ENCODE measurements around the gene ARID1A.

The ARID1A gene

DNA sequence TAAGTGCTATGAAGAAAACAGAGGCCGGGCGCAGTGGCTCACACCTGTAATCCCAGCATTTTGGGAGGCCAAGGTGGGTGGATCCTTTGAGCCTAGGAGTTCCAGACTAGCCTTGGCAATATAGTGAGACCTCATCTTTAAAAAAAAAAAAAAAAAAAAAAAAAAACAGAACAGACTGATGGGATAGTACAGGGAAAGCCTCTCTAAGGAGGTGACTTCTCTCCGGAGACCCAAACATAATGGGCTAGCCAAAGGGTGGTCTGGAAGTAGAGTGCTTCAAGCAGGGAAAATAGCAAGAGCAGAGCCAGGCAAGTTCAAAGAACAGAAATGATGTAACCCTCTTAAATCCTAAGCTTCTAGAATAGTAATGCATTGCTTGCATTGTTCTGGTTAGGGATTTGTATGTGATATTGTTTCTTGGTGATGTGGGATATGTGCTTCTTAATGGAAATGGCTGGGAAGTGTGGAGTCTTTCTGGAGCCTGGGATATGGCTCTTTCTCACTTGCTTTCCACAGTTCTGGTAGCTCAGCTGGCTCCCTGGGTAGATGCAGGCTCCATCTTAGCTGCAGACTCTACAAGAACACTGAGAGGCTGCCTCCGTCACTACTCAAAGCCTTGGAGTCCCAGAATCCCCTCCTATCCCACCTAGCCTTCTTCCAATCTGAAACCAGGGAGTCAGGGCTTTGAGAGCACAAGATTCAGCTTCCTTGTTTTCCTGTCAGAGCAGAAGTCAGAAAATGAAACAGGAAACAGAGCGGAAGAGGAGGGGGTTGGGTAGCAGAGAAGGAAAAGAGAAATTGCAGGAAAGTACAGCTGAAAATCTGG is 90.0 kb downstream of the ARID1A start:
- TF ChIP-seq EGR1 (IDR thresholded peaks at IDR 0.05) (no peak), FOXM1 (IDR thresholded peaks at IDR 0.05; ENCODE audit: borderline replicate concordance, low read depth) (no peak), TCF12 (IDR thresholded peaks at IDR 0.05; ENCODE audit: low read depth) (no peak), RAD21 (IDR thresholded peaks at IDR 0.05; ENCODE audit: low read depth) (no peak), YY1 (IDR thresholded peaks at IDR 0.05; ENCODE audit: low read depth) (no peak), TEAD4 (IDR thresholded peaks at IDR 0.05) (no peak), CEBPB (IDR thresholded peaks at IDR 0.05) (no peak), NFIC (IDR thresholded peaks at IDR 0.05) (no peak), CREB1 (IDR thresholded peaks at IDR 0.05; ENCODE audit: low read depth) (no peak), ZBTB7A (IDR thresholded peaks at IDR 0.05; ENCODE audit: low read depth) (no peak), EP300 (IDR thresholded peaks at IDR 0.05; ENCODE audit: borderline replicate concordance) (no peak), TAF1 (IDR thresholded peaks at IDR 0.05; ENCODE audit: low read depth) (no peak)
- TF ChIP-seq, protein P1, sequence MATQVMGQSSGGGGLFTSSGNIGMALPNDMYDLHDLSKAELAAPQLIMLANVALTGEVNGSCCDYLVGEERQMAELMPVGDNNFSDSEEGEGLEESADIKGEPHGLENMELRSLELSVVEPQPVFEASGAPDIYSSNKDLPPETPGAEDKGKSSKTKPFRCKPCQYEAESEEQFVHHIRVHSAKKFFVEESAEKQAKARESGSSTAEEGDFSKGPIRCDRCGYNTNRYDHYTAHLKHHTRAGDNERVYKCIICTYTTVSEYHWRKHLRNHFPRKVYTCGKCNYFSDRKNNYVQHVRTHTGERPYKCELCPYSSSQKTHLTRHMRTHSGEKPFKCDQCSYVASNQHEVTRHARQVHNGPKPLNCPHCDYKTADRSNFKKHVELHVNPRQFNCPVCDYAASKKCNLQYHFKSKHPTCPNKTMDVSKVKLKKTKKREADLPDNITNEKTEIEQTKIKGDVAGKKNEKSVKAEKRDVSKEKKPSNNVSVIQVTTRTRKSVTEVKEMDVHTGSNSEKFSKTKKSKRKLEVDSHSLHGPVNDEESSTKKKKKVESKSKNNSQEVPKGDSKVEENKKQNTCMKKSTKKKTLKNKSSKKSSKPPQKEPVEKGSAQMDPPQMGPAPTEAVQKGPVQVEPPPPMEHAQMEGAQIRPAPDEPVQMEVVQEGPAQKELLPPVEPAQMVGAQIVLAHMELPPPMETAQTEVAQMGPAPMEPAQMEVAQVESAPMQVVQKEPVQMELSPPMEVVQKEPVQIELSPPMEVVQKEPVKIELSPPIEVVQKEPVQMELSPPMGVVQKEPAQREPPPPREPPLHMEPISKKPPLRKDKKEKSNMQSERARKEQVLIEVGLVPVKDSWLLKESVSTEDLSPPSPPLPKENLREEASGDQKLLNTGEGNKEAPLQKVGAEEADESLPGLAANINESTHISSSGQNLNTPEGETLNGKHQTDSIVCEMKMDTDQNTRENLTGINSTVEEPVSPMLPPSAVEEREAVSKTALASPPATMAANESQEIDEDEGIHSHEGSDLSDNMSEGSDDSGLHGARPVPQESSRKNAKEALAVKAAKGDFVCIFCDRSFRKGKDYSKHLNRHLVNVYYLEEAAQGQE (IDR thresholded peaks at IDR 0.05; ENCODE audit: low read depth): no peak
- TF ChIP-seq, protein P2, sequence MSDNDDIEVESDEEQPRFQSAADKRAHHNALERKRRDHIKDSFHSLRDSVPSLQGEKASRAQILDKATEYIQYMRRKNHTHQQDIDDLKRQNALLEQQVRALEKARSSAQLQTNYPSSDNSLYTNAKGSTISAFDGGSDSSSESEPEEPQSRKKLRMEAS (IDR thresholded peaks at IDR 0.05): no peak
- TF ChIP-seq, protein P3, sequence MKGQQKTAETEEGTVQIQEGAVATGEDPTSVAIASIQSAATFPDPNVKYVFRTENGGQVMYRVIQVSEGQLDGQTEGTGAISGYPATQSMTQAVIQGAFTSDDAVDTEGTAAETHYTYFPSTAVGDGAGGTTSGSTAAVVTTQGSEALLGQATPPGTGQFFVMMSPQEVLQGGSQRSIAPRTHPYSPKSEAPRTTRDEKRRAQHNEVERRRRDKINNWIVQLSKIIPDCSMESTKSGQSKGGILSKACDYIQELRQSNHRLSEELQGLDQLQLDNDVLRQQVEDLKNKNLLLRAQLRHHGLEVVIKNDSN (IDR thresholded peaks at IDR 0.05): no peak

DNA sequence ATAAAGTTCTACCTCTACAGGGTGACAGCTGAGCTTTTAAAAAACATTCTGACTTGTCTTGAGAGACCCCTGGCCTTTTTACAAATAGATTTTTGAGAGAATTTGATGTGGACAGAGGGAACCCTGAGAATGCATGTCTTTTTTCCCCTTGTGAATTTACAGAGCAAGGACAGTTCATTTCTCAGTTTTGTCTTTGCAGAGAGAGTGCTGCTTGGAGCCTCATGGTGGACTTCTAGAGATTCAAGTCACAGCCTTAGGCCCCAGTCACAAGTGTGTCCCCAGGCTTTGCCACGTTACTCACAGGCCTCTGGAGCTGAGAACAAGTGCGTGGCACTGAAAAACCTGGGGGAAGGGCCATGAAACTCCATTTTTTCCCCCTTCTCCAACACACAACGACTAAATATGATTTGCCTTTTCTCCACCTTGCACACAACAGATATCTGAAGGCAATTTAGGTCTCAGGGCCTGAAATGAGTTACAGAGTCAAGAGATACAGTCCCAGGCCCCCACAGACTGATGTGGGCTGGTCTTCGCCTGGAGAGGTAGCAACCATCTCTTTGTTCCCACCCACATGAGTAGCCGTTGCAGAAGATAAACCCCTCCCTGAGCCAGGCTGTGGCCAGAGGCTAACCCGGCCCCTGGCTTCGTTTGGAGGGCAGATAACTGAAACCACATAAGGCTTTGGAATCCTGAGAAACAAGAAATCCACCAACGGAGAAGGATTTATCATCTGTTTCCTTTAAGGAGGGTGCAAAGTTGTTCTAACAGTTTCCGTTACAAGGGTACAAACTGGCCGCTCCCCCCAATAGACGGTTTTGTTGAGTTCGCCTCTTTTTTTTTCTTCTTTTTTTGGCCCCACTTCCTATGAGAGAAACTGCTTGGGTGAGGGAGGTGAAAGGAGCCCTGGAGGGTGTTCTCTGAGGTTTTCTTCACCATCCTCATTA is 90.9 kb downstream of the ARID1A start:
- TF ChIP-seq ZBTB7A (IDR thresholded peaks at IDR 0.05; ENCODE audit: low read depth) (peak; percentile 15; the same call in 1 of the 2 replicates), CREB1 (IDR thresholded peaks at IDR 0.05; ENCODE audit: low read depth) (no peak), NFIC (IDR thresholded peaks at IDR 0.05) (no peak), TEAD4 (IDR thresholded peaks at IDR 0.05) (no peak)
- TF ChIP-seq, protein P2 (IDR thresholded peaks at IDR 0.05): no peak

- no peak for TF ChIP-seq TCF12 (IDR thresholded peaks at IDR 0.05; ENCODE audit: low read depth)
- no peak for TF ChIP-seq RAD21 (IDR thresholded peaks at IDR 0.05; ENCODE audit: low read depth)
- no peak for TF ChIP-seq CEBPB (IDR thresholded peaks at IDR 0.05)
- TF ChIP-seq CREB1 (IDR thresholded peaks at IDR 0.05; ENCODE audit: low read depth): no peak
- TF ChIP-seq FOXM1 (IDR thresholded peaks at IDR 0.05; ENCODE audit: borderline replicate concordance, low read depth): no peak
- TF ChIP-seq TEAD4 (IDR thresholded peaks at IDR 0.05): no peak
- TF ChIP-seq, protein P3 (IDR thresholded peaks at IDR 0.05): no peak
- no peak for TF ChIP-seq TAF1 (IDR thresholded peaks at IDR 0.05; ENCODE audit: low read depth)
These were observed 91.5 kb downstream of the ARID1A start for GRCh38 chr1:26787381-26787705.

DNA sequence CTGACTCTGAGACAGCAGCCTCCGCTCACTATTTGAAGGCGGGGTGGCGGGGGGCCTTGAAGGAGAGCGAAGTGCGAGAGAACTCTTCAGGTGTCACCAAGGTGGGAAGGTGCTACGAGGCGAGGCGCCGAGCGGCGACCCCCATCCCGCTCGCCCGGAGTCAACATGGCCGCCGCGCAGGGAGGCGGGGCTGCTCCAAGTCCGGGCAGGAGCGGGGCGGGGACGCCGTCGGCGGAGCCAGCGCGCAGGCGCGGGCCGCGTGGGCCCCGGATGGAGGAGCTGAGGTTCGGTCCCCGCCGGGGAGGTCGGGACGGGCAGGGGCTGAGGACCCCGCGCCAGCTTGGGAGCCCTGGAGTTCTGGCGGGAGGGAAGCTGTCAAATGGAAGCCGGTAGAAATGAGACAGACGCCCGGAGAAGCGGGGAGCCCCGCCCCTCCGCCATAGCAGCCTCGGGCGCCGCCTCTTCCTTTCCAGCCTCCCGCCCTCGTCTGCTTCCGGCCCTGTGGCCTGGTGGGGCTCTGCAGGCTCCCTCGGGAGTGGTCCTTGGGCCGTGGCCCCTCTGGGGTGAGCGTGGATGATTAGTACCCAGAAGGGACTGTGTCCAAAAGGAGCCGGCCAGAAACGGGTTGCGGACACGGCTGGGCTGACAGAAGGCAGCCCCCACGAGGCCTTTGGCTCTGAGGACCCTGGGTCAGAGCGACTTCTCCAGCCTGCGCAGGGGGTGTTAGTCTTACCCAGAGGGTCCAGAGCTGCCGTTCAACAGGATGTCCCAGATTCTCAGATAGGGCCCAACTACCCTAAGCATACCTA is 92.1 kb downstream of the ARID1A start, which contains the start of gene PIGV:
PIGV (plus strand) TSS at position 245 of the 809 bp plus-strand sequence. CDS start 2,866 bp downstream, outside the sequence.
- TF ChIP-seq, protein P2 (IDR thresholded peaks at IDR 0.05): no peak
- TF ChIP-seq, protein P1 (IDR thresholded peaks at IDR 0.05; ENCODE audit: low read depth): no peak
- TF ChIP-seq FOXM1 (IDR thresholded peaks at IDR 0.05; ENCODE audit: borderline replicate concordance, low read depth): no peak
- TF ChIP-seq ZBTB7A (IDR thresholded peaks at IDR 0.05; ENCODE audit: low read depth): no peak
- no peak for TF ChIP-seq EGR1 (IDR thresholded peaks at IDR 0.05)
- no peak for TF ChIP-seq TEAD4 (IDR thresholded peaks at IDR 0.05)
- TF ChIP-seq EP300 (IDR thresholded peaks at IDR 0.05; ENCODE audit: borderline replicate concordance): 0 out of 2 replicates have a peak, but pooled peaks have one; percentile 10
- TF ChIP-seq TAF1 (IDR thresholded peaks at IDR 0.05; ENCODE audit: low read depth): peak; percentile 54; the same call in 1 of the 2 replicates
- no peak; the same call in 1 of the 2 replicates for TF ChIP-seq CREB1 (IDR thresholded peaks at IDR 0.05; ENCODE audit: low read depth)
- peak; percentile 95 for TF ChIP-seq YY1 (IDR thresholded peaks at IDR 0.05; ENCODE audit: low read depth)
- TF ChIP-seq, protein P3 (IDR thresholded peaks at IDR 0.05): no peak
- TF ChIP-seq RAD21 (IDR thresholded peaks at IDR 0.05; ENCODE audit: low read depth): no peak
- no peak for TF ChIP-seq NFIC (IDR thresholded peaks at IDR 0.05)
- TF ChIP-seq CEBPB (IDR thresholded peaks at IDR 0.05): no peak
- no peak; the same call in 1 of the 2 replicates for TF ChIP-seq TCF12 (IDR thresholded peaks at IDR 0.05; ENCODE audit: low read depth)

Measured in Ishikawa (cell line).